ENCODE data around the gene S1PR3. TPM values are rescaled to one million over a fixed set of nuclear protein-coding genes. Genes with fewer than 3 reads are reported as not detected.

The S1PR3 gene
- total and polyA plus RNA-seq, 9 of the 15 experiments (the other 6 are each of a cell fraction or from before 2014, with no cell fraction given), result 0.03 to 2.0 (median 0.29) TPM

GRCh38 chr9:88968799-88969198 lies 22.5 kb upstream of the S1PR3 start (continued):
- no peak for TF ChIP-seq ZBTB26 (CRISPR knock-in tag; IDR thresholded peaks at IDR 0.05)
- no peak for TF ChIP-seq KDM1A (IDR thresholded peaks at IDR 0.05)
- TF ChIP-seq PREB (CRISPR knock-in tag; IDR thresholded peaks at IDR 0.05), result no peak
- no peak for TF ChIP-seq TBP (optimal IDR thresholded peaks at IDR 0.05; ENCODE audit: low read depth, low read length)
- TF ChIP-seq CUX1 (CRISPR knock-in tag; IDR thresholded peaks at IDR 0.05), result no peak
- no peak for TF ChIP-seq PTBP1 (IDR thresholded peaks at IDR 0.05; ENCODE audit: low read depth, low read length)
- TF ChIP-seq USF2 (CRISPR knock-in tag; IDR thresholded peaks at IDR 0.05), result no peak
- TF ChIP-seq TEAD1 (CRISPR knock-in tag; IDR thresholded peaks at IDR 0.05), result no peak
- no peak for TF ChIP-seq ARID2 (IDR thresholded peaks at IDR 0.05)
